AG04449 (cell line): ENCODE measurements around the gene SASH1.

ENCODE experiments used
- CTCF ChIA-PET: fragments of 350-600 bp; formaldehyde crosslinking; extraction: SDS; loops from one replicate; lab custom pipeline; 2021; ENCODE audit warnings: antibody characterized with exemption; lab: Yijun Ruan, JAX
- POLR2A ChIA-PET: fragments of 400-600, 350-600 bp; formaldehyde crosslinking; extraction: SDS; loops from one replicate; lab custom pipeline; 2020; ENCODE audit warnings: antibody characterized with exemption, inconsistent platforms; lab: Yijun Ruan, JAX
- DNase-seq: peaks from one replicate; pipeline ENCODE4 v3.0.0-alpha.2; 2010; ENCODE audit warnings: low read depth, low spot score
- H3K4me3 ChIP-seq: 2 replicates; pipeline ENCODE4 v1.5.1; 2011; ENCODE audit warnings: low read depth, mild to moderate bottlenecking, control low read depth, low read length
- TF ChIP-seq, protein P1 (sequence below): IDR thresholded peaks from one replicate; pipeline ENCODE4 v1.5.1; 2011; ENCODE audit warnings: mild to moderate bottlenecking, moderate library complexity, low read length, control low read depth, inconsistent platforms; ENCODE audit not compliant: insufficient read depth; ENCODE audit errors: missing control alignments

Gene SASH1

DNA sequence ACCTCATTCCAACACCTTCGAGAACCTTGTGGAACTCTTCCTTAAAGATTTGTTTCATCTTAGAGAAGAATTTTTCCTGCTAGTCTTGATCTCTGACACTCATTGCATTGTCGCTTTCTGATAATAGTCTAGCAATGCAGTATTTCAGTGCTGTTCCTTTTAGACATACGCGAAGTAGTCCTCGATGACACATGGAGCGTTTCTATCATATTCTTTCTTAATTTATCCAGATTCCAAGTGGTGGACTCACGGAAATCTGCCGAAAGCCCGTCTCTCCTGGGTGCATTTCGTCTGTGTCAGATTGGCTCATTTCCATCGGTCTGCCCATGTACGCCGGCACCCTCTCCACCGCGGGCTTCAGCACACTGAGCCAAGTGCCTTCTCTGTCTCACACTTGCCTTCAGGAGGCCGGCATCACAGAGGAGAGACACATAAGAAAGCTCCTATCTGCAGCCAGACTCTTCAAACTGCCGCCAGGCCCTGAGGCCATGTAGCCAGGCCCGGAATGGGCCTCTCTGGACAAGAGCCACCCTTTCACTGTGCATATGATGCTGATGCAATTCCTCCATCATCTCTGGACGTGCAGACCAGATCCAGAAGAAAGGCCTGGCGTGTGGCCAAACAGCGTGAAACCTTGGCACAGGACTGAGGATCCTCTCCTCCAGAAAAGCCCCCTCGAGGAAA lies 205.6 kb downstream of the SASH1 start:
- no peak overlapping the region for H3K4me3 ChIP-seq
- ChIA-PET CTCF (interaction anchor here (4.3 kb wide), 1 partner anchor 13 kb away, joined by 47 read pairs; no protein-coding TSS in a partner anchor), POLR2A (no interaction called here)
- no peak for DNase-seq
- TF ChIP-seq, protein P1, sequence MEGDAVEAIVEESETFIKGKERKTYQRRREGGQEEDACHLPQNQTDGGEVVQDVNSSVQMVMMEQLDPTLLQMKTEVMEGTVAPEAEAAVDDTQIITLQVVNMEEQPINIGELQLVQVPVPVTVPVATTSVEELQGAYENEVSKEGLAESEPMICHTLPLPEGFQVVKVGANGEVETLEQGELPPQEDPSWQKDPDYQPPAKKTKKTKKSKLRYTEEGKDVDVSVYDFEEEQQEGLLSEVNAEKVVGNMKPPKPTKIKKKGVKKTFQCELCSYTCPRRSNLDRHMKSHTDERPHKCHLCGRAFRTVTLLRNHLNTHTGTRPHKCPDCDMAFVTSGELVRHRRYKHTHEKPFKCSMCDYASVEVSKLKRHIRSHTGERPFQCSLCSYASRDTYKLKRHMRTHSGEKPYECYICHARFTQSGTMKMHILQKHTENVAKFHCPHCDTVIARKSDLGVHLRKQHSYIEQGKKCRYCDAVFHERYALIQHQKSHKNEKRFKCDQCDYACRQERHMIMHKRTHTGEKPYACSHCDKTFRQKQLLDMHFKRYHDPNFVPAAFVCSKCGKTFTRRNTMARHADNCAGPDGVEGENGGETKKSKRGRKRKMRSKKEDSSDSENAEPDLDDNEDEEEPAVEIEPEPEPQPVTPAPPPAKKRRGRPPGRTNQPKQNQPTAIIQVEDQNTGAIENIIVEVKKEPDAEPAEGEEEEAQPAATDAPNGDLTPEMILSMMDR = no peak

DNA sequence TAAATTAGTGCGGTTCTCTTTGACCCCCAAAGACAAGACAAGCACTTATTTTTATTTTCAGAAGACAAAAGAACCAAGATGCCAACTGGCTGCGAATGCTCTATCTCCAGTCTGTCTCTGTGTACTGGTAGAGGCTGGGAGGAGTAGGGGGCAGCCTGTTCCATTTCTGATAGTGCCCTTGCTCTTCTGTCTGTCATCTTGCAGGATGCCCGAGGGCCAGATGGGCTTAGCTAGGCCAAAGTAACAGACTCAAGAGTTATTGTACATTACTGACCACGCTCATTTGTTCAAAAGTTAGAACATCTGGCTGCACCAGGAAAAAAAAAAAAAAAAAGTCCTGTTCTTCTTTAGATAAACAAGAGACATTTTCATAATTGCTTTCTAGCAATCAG lies 206.1 kb downstream of the SASH1 start:
- TF ChIP-seq, protein P1 = no peak
- ChIA-PET CTCF (interaction anchor here (0.6 to 4.3 kb wide), 2 partner anchors 12 to 1708 kb away, joined by 3 to 47 read pairs; no protein-coding TSS in a partner anchor), POLR2A (no interaction called here)
- no peak overlapping the region for H3K4me3 ChIP-seq
- DNase-seq = no peak

DNA sequence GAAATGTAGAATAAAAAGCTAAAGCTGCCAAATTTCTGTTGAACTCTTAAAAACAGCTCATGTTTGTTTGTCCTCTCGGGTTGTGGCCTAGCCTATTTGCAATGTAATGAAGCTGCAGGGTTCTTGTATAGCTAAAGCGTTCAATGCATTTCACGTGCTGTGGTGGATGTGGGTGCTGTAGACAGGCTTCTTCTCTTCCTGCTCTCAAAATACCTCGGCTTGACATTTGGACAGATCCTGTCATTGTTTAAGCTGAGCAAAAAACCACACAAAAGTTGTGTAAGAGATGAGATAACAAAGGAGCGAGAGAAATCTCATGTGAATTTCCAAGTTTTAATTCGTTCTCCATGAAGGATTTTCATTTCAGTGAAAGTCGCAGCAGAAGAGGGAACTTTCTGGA lies 207.9 kb downstream of the SASH1 start:
- POLR2A ChIA-PET = no interaction called here
- CTCF ChIA-PET = interaction anchor here (0.8 to 4.3 kb wide), 2 partner anchors 11 to 22 kb away, joined by 3 to 47 read pairs; no protein-coding TSS in a partner anchor

DNA sequence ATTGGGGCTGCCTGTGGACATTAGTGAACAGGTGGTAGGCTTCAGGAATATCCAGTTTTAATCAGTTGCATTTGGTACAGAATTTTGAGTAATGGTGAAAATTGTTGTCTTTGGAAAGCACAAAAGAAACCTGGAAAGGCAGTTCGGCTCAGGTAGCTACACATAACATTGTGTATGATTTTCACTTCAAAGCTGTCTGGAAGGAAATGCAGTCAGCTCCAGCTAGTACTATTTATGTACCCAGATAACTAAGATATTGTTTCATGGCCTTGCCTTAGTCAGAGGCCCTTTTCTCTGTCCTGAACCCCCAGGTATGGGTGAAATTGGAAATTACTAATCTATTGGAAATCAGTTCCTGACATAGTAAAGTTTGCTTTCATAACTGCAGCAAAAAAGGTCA lies 208.6 kb downstream of the SASH1 start:
- ChIA-PET POLR2A (no interaction called here), CTCF (interaction anchor here (0.8 to 4.3 kb wide), 2 partner anchors 10 to 23 kb away, joined by 3 to 47 read pairs; no protein-coding TSS in a partner anchor)
- no peak overlapping the region for H3K4me3 ChIP-seq
- TF ChIP-seq, protein P1 = no peak
- no peak for DNase-seq

More for the DNA sequence above, 207.9 kb downstream of the SASH1 start:
- TF ChIP-seq, protein P1 = no peak
- no peak overlapping the region for H3K4me3 ChIP-seq
- no peak for DNase-seq

DNA sequence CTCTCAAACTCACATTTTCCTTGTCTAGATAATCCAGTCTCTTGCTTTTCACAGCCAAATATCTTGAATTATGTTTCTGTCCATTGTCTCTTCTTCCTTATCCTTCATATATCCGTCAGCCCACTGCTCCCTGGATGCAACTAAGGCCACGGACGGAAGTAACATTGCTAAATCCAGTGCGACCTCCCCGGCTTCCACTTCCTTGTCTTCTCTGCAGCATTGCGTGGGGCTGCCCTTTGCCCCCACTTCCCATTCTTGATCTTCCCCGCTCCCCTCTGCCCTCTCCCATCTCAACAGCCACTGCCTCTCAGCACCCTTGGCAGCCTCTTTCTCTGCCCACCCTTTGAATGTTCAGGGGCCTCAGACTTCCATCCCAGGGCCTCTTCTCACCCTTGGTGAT lies 213.8 kb downstream of the SASH1 start:
- ChIA-PET POLR2A (no interaction called here), CTCF (interaction anchor here (1.0 to 10.6 kb wide), 5 partner anchors 21 to 472 kb away, joined by 3 to 105 read pairs (median 4); no protein-coding TSS in a partner anchor)
- no peak for DNase-seq
- no peak overlapping the region for H3K4me3 ChIP-seq
- TF ChIP-seq, protein P1 = no peak

DNA sequence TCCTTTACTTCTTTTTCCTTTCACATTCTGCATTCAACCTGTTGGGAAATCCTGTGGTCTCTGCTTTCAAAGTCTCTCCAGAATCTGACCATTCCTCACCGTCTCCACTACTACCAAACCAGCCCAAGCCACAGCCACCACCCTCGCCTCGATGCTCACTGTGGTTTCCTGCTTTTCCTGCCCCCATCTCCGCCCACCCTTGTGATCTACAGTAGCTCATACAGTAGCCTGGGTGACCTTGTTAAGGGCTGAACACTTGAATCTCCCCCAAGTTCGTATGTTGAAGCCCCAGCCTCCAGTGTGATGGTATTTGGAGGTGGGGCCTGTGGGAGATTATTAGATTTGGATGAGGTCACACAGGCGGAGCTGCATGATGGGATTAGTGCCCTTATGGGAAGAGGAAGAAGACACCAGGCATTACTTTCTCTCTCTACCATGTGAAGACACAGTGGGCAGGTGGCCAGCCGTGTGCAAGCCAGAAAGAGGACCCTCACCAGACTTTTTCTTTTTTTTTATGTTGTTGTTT lies 215.2 kb downstream of the SASH1 start:
- ChIA-PET CTCF (interaction anchor here (0.6 to 10.6 kb wide), 8 partner anchors 13 to 470 kb away, joined by 3 to 105 read pairs (median 4); no protein-coding TSS in a partner anchor), POLR2A (no interaction called here)
- TF ChIP-seq, protein P1 = no peak
- no peak overlapping the region for H3K4me3 ChIP-seq
- DNase-seq = no peak
